Tibial nerve (tissue), 4 donors: ENCODE results near the gene HSF2.

Experiments
- CTCF ChIP-seq, 5 experiments: fragments of 200-600 bp in 3 of 5; fragments of 450-650 bp in 2 of 5; sonication (generic) in 3 of 5; IDR thresholded peaks; one replicate each; pipeline ENCODE4 v1.5.1; 2016 to 2019; ENCODE audit warnings: antibody characterized with exemption in 5 of 5, mild to moderate bottlenecking in 3 of 5, moderate library complexity in 2 of 5
- EP300 ChIP-seq, 2 donors: sonication (generic); formaldehyde crosslinking; IDR thresholded peaks; one replicate each; pipeline ENCODE4 v1.6.1; 2017; ENCODE audit warnings: antibody characterized with exemption in 2 of 2, mild to moderate bottlenecking in 1 of 2
- POLR2A ChIP-seq, 2 donors: fragments of 450-650 bp; IDR thresholded peaks; one replicate each; pipeline ENCODE4 v1.6.1; 2017; ENCODE audit warnings: antibody characterized with exemption in 2 of 2, mild to moderate bottlenecking in 2 of 2, moderate library complexity in 2 of 2

- TF ChIP-seq CTCF (IDR thresholded peaks at IDR 0.05) (no peak), EP300 (IDR thresholded peaks at IDR 0.05) (no peak), POLR2A (IDR thresholded peaks at IDR 0.05) (no peak)
Observed at GRCh38 chr6:122394016-122394415, 5.4 kb upstream of the HSF2 start.
